ENCODE data around the gene TMEM171.
A peak's percentile ranks its signal among the peaks of the same experiment; 100 is the strongest.

TMEM171 gene

DNA sequence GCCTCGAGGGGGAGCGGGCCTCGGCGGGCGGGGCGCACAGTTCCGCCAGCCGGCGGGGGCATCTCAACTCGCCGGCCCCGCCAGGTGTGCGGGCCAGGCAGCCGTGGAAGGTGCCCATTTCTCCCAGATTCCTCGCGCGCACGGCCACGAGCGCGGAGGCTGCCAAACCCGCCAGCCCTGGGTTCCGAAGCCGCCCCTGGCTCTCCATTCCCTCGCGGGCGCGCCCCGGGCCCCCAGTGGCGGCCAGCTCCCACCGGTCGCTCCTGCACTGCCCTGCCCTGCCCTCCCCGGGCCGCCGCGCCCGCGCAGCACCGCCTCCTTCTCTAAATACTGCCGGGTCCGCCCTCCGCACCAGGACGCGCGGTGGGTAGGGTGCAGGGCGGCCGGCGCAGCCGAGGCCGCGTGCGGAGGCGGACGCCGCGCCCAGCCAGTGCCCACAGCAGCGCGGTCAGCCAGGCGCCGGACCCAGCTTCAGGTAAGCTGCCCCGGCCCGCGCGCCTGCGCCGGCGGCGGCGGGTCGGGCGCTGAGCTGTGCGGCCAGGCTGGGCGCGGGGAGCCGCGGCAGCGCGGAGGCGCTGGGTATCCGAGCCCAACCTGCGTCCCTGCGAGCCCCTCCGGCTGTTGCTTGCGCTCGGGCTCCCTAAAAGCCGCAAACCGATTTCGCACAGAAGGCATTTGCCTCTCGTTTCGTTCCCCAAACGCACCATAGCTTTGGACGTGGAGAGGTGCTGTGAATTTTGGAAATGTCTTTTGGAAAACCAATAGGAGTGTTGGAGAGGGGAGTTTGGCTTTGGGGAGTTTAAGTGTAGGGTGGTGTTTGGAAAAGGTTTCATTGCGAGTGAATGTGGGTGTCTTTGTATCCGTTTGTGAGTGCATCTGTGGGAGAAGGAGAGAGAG is at the start of gene TMEM171:
Gene TMEM171, plus strand, starts transcription at position 354 of the 897 bp plus-strand sequence. CDS start 2,799 bp downstream, outside the sequence.
- H3K27ac ChIP-seq = peak within 1 kb of the TSS in 10 of 21 experiments; percentile 4 to 67 (median 42)
- H3K4me3 ChIP-seq = peak within 1 kb of the TSS; percentile 40 to 55 (median 43)

- Histone ChIP-seq H3K27ac (no peak overlapping the region), H3K4me3 (no peak overlapping the region)
Observed at GRCh38 chr5:73081093-73081492, 39.3 kb upstream of the TMEM171 start.

- Histone ChIP-seq H3K4me3 (no peak overlapping the region), H3K27ac (no peak overlapping the region)
Observed at GRCh38 chr5:73088026-73088425, 32.3 kb upstream of the TMEM171 start.

- no peak overlapping the region for H3K27ac ChIP-seq
Observed at GRCh38 chr5:73093943-73094342, 26.4 kb upstream of the TMEM171 start.

GRCh38 chr5:73094415-73094814 is 26.0 kb upstream of the TMEM171 start:
- no peak overlapping the region for H3K4me3 ChIP-seq
- no peak overlapping the region for H3K27ac ChIP-seq

More at GRCh38 chr5:73093943-73094342, 26.4 kb upstream of the TMEM171 start:
- no peak overlapping the region for H3K4me3 ChIP-seq

- no peak overlapping the region for H3K27ac ChIP-seq
- no peak overlapping the region for H3K4me3 ChIP-seq
Observed at GRCh38 chr5:73095564-73096238, 24.7 kb upstream of the TMEM171 start.

GRCh38 chr5:73096239-73096575 is 24.2 kb upstream of the TMEM171 start:
- no peak overlapping the region for H3K4me3 ChIP-seq
- no peak overlapping the region for H3K27ac ChIP-seq

DNA sequence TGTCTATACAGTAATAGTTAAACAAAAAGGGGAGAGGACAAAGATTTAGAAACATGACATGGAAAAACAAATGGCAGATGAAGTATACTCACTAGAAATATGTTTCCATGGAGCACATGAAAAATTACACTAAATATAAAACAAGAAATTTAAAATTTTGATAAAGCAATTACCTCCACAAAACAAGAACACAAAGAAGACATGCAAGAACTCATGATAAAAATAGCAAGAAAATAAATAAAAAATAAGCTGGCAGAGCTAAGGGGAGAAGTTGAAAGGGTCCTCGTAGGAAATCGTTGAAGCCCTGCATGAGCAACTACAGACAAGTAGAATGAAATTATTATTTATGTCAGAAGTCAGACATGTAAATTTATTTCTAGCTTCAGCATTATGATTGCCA is 22.6 kb upstream of the TMEM171 start:
- H3K27ac ChIP-seq = no peak overlapping the region
- H3K4me3 ChIP-seq = no peak overlapping the region

DNA sequence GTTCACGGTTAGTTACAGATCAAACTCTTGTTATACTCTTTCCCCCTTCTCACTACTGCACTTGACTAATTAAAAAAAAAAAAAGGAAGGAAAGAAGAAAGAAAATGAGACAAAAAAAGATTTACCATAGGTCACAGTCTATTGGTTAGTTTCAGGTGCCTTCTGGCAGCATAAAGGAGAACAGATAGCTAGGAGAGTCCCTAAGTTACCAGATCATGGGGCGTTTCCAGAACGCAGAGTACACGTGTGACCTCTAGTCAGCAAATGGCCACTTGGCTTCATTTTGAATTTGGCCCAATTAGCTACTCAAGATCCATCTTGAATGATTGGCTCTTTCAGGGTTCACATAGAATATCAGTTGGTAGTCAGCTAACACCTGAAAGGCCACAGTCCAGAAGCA is 20.3 kb upstream of the TMEM171 start:
- Histone ChIP-seq H3K4me3 (no peak overlapping the region), H3K27ac (no peak overlapping the region)

- Histone ChIP-seq H3K4me3 (no peak overlapping the region), H3K27ac (no peak overlapping the region)
Observed at GRCh38 chr5:73103870-73104299, 16.5 kb upstream of the TMEM171 start.

DNA sequence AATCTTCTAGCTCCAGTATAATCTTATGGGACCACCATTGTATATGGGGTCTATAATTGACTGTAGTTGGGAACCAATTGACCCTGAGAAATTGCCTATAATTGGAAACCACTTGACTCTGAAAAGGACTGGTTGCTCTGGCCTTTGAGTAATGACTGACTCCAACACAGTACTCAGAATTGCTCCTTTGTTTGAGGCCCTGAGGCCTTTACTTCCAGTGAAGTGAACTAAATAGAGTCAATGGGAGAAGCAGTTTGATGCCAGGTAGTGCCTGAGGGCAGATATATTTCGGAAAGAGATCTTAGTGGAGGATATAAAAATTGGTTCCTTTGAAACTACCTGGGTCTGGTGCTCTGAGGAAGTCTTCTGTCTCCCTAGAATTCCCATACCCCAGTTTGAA is 16.0 kb upstream of the TMEM171 start:
- no peak overlapping the region for H3K4me3 ChIP-seq
- no peak overlapping the region for H3K27ac ChIP-seq

DNA sequence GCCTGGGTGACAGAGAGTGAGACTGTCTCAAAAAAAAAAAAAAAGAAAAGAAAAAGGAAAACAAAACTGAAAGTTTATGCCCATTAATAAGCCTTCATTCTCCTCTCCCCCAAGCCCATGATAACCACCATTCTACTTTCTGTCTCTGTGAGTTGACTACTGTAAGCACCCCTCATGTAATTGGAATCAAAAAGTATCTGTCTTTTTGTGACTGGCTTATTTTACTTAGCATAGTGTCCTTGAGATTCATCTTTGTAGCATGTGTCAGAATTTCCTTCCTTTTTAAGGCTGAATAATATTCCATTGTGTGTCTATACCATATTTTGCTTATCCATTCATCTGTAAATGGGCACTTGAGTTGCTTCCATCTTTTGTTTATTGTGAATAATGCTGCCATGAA is 14.0 kb upstream of the TMEM171 start:
- H3K4me3 ChIP-seq = no peak overlapping the region
- H3K27ac ChIP-seq = no peak overlapping the region

- Histone ChIP-seq H3K27ac (no peak overlapping the region), H3K4me3 (no peak overlapping the region)
Observed at GRCh38 chr5:73110190-73110589, 10.2 kb upstream of the TMEM171 start.

GRCh38 chr5:73111536-73111935 is 8.8 kb upstream of the TMEM171 start:
- H3K27ac ChIP-seq = no peak overlapping the region
- no peak overlapping the region for H3K4me3 ChIP-seq

DNA sequence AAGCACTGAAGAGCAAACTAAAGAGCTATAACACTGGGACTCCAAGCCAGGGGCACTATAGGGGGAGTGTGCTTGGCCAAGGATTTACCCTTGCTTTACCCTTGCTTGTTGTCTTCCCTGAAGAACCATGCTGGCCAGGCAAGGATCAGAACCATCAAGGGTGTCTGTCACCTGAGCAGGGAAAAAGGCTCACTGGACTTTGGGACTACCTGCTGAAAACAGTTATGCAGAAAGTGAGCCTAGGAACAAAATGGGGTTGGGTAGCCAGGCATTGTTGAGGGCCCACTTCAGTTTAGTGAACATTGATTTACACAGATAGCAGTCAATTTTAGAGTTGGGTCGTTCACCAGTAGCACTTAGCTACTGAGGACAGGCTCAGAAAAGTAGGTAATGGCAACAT is 8.0 kb upstream of the TMEM171 start:
- no peak overlapping the region for H3K27ac ChIP-seq
- H3K4me3 ChIP-seq = no peak overlapping the region

GRCh38 chr5:73114044-73114688 is 6.2 kb upstream of the TMEM171 start:
- no peak overlapping the region for H3K4me3 ChIP-seq

GRCh38 chr5:73115399-73116051 is 4.8 kb upstream of the TMEM171 start:
- H3K27ac ChIP-seq = no peak overlapping the region
- no peak overlapping the region for H3K4me3 ChIP-seq

More at GRCh38 chr5:73114044-73114688, 6.2 kb upstream of the TMEM171 start:
- H3K27ac ChIP-seq = no peak overlapping the region

DNA sequence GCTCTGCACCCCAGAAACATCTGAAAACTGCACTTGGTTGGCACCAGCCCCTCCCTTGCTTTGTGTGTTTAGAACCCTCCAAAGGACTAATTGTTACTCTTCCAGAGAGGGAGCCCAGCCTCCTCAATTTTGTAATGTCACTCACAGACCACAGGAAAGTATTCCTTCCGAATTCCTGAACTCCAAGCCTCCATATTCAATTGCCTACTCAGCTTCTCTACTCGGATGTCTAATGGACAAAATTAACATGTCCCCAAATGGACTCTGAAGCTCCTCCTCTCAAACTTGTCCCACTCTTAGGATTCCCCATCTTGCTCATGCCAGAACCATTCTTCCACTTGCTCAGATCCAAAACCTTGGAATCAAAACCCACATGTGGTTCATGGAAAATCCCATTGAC is 3.9 kb upstream of the TMEM171 start:
- no peak overlapping the region for H3K4me3 ChIP-seq
- H3K27ac ChIP-seq = no peak overlapping the region

- no peak overlapping the region for H3K27ac ChIP-seq
- H3K4me3 ChIP-seq = no peak overlapping the region
Observed at GRCh38 chr5:73117088-73117740, 3.2 kb upstream of the TMEM171 start.

Measured in skin epidermis (tissue), 12 donors.